ENCODE data around the gene CHAT.

CHAT gene

GRCh38 chr10:49610458-49611165 is 3.2 kb upstream of the CHAT start:
- TF ChIP-seq FOXP2 (optimal IDR thresholded peaks at IDR 0.05; ENCODE audit: borderline replicate concordance, extremely low read depth, extremely low read length, insufficient read depth) (no peak), SIN3A (IDR thresholded peaks at IDR 0.05; ENCODE audit: borderline replicate concordance, insufficient read depth, low read length) (no peak), REST (IDR thresholded peaks at IDR 0.05; ENCODE audit: insufficient read depth in 1 of 2, low read depth in 2 of 2, low read length in 2 of 2) (no peak), TAF1 (IDR thresholded peaks at IDR 0.05; ENCODE audit: borderline replicate concordance, insufficient read depth, low read length) (no peak), POLR2AphosphoS5 (IDR thresholded peaks at IDR 0.05; ENCODE audit: low read depth, low read length) (no peak)

DNA sequence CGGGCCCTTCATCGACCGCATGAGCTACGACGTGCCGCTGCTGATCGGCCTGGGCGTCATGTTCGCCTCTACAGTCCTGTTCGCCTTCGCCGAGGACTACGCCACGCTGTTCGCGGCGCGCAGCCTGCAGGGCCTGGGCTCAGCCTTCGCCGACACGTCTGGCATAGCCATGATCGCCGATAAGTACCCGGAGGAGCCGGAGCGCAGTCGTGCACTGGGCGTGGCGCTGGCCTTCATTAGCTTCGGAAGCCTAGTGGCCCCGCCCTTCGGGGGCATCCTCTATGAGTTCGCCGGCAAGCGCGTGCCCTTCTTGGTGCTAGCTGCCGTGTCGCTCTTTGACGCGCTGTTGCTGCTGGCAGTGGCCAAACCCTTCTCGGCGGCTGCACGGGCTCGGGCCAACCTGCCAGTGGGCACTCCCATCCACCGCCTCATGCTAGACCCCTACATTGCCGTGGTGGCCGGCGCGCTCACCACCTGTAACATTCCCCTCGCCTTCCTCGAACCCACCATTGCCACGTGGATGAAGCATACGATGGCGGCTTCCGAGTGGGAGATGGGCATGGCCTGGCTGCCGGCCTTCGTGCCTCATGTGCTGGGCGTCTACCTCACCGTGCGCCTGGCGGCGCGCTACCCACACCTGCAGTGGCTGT is 2.5 kb upstream of the CHAT start:
- TF ChIP-seq SIN3A (IDR thresholded peaks at IDR 0.05; ENCODE audit: borderline replicate concordance, insufficient read depth, low read length) (no peak), POLR2AphosphoS5 (IDR thresholded peaks at IDR 0.05; ENCODE audit: low read depth, low read length) (no peak), FOXP2 (optimal IDR thresholded peaks at IDR 0.05; ENCODE audit: borderline replicate concordance, extremely low read depth, extremely low read length, insufficient read depth) (no peak), REST (IDR thresholded peaks at IDR 0.05; ENCODE audit: insufficient read depth in 1 of 2, low read depth in 2 of 2, low read length in 2 of 2) (no peak)

- TF ChIP-seq POLR2AphosphoS5 (IDR thresholded peaks at IDR 0.05; ENCODE audit: low read depth, low read length) (no peak), REST (IDR thresholded peaks at IDR 0.05; ENCODE audit: insufficient read depth in 1 of 2, low read depth in 2 of 2, low read length in 2 of 2) (no peak), SIN3A (IDR thresholded peaks at IDR 0.05; ENCODE audit: borderline replicate concordance, insufficient read depth, low read length) (no peak)
These were observed 1.9 kb upstream of the CHAT start for GRCh38 chr10:49611816-49612512.

DNA sequence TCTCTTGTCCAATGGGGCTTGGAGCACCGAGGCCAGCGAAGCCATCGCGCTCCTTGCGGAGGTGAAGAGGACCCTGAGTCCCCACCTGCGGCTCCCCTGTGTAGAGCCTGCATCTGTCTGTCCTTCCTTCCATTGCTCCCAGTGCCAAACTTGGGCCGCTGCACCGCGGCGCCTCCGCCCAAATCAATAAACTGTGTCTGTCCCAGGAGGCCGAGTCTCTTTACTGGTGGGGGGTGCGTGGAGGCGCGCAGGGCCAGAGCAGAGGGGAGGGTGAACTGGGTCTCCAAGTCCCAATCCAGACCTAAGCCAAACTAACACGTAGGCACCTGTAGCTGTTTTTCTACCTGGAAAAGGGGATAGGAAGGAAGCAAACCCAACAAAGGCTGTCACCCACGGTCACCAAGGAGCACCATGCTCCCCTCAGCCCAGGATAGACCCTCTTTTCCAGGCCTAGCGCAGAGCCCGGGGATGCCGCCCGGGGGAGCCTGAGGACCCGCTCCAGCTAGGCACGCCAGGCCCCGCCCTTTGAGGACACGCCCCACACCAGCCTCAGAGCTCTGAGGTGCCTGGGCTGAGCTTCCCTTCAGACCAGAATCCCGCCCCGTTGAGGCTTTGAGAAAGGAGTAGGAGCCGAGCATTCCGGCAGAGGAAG is 1.2 kb upstream of the CHAT start:
- TF ChIP-seq REST (IDR thresholded peaks at IDR 0.05; ENCODE audit: insufficient read depth in 1 of 2, low read depth in 2 of 2, low read length in 2 of 2): no peak
- TF ChIP-seq POLR2AphosphoS5 (IDR thresholded peaks at IDR 0.05; ENCODE audit: low read depth, low read length): no peak
- no peak for TF ChIP-seq FOXP2 (optimal IDR thresholded peaks at IDR 0.05; ENCODE audit: borderline replicate concordance, extremely low read depth, extremely low read length, insufficient read depth)
- TF ChIP-seq SIN3A (IDR thresholded peaks at IDR 0.05; ENCODE audit: borderline replicate concordance, insufficient read depth, low read length): no peak
- TF ChIP-seq TAF1 (IDR thresholded peaks at IDR 0.05; ENCODE audit: borderline replicate concordance, insufficient read depth, low read length): no peak

Measured in PFSK-1 (cell line).